Measurements from ENCODE around the gene ZNF664.

DNA sequence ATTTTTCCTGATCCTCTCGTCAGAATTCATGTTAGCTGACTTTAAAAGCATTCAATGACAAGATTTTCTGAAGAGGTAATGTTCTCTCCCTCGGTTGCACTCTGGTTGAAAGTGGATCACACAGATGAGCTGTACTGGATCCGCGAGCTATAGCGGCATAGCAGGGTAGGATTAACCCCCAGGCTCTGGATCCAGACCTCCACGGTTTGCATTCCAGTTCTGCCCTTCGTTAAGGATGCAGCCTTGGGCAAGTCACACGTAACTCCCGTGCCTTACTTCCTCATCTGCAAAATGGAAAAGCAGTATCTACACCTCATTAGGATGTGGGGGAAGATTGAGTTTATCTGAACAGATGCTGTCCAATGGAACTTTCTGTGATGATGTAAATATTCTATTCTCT, 14.1 kb upstream of the ZNF664 start:
- TF ChIP-seq, protein P1, sequence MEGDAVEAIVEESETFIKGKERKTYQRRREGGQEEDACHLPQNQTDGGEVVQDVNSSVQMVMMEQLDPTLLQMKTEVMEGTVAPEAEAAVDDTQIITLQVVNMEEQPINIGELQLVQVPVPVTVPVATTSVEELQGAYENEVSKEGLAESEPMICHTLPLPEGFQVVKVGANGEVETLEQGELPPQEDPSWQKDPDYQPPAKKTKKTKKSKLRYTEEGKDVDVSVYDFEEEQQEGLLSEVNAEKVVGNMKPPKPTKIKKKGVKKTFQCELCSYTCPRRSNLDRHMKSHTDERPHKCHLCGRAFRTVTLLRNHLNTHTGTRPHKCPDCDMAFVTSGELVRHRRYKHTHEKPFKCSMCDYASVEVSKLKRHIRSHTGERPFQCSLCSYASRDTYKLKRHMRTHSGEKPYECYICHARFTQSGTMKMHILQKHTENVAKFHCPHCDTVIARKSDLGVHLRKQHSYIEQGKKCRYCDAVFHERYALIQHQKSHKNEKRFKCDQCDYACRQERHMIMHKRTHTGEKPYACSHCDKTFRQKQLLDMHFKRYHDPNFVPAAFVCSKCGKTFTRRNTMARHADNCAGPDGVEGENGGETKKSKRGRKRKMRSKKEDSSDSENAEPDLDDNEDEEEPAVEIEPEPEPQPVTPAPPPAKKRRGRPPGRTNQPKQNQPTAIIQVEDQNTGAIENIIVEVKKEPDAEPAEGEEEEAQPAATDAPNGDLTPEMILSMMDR (IDR thresholded peaks at IDR 0.05) = no peak
- TF ChIP-seq EP300 (IDR thresholded peaks at IDR 0.05) = no peak

Measured in tibial nerve (tissue), 4 donors.